BE2C (cell line): ENCODE data around the gene NFIX.

Experiments used
- DNase-seq: peaks from one replicate; pipeline ENCODE4 v3.0.0-alpha.2; 2020
- H3K27me3 ChIP-seq: fragments of 250-450 bp; sonication (Bioruptor Pico); 2 replicates; pipeline ENCODE4 v1.5.1; 2020; ENCODE audit warnings: mild to moderate bottlenecking
- H3K36me3 ChIP-seq: fragments of 250-450 bp; sonication (Bioruptor Pico); 2 replicates; pipeline ENCODE4 v1.5.1; 2020; ENCODE audit warnings: mild to moderate bottlenecking
- H3K4me1 ChIP-seq: fragments of 250-450 bp; sonication (Bioruptor Pico); 2 replicates; pipeline ENCODE4 v1.5.1; 2020
- H3K4me3 ChIP-seq: 2 replicates; pipeline ENCODE4 v1.5.1; 2011; ENCODE audit warnings: low read depth, low read length
- H3K9me3 ChIP-seq: fragments of 250-450 bp; sonication (Bioruptor Pico); 2 replicates; pipeline ENCODE4 v1.5.1; 2020
- TF ChIP-seq, protein P1 (sequence below): IDR thresholded peaks from 2 replicates; pipeline ENCODE4 v1.5.1; 2012; ENCODE audit warnings: mild to moderate bottlenecking, low read depth, low read length

NFIX gene

DNA sequence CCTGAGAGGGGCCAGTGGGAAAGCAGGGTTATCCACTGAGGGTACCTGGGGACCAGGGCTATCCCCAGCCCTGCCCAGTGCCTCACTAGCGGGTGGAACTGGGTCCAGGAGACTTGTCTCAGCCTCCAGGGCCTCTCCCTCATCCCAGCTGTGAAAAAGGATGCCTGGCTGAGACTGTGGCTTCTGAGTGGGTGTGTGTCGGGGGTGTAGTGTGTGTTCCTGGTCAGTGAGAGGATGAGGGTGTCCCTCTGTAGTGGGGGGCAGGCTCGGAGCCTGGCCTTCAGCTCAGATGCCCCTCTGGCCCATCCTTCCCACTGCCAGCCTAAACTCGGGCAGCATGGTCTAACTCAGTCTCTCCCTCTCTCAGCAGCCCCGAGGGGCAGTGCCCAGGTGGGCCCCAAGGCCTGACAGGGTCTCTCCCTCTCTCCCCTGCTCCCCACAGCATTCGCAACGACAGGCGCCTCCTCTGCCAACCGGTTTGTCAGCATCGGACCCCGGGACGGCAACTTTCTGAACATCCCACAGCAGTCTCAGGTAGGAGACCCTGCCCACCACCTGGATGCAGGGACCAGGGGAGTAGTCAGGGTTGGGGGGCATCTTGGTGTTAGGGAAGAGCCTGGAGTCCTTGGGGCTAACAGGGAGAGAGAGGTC, 94.7 kb downstream of the NFIX start:
- TF ChIP-seq, protein P1, sequence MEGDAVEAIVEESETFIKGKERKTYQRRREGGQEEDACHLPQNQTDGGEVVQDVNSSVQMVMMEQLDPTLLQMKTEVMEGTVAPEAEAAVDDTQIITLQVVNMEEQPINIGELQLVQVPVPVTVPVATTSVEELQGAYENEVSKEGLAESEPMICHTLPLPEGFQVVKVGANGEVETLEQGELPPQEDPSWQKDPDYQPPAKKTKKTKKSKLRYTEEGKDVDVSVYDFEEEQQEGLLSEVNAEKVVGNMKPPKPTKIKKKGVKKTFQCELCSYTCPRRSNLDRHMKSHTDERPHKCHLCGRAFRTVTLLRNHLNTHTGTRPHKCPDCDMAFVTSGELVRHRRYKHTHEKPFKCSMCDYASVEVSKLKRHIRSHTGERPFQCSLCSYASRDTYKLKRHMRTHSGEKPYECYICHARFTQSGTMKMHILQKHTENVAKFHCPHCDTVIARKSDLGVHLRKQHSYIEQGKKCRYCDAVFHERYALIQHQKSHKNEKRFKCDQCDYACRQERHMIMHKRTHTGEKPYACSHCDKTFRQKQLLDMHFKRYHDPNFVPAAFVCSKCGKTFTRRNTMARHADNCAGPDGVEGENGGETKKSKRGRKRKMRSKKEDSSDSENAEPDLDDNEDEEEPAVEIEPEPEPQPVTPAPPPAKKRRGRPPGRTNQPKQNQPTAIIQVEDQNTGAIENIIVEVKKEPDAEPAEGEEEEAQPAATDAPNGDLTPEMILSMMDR = no peak
- no peaks in the 10 kb centered on the region for H3K27me3 ChIP-seq

DNA sequence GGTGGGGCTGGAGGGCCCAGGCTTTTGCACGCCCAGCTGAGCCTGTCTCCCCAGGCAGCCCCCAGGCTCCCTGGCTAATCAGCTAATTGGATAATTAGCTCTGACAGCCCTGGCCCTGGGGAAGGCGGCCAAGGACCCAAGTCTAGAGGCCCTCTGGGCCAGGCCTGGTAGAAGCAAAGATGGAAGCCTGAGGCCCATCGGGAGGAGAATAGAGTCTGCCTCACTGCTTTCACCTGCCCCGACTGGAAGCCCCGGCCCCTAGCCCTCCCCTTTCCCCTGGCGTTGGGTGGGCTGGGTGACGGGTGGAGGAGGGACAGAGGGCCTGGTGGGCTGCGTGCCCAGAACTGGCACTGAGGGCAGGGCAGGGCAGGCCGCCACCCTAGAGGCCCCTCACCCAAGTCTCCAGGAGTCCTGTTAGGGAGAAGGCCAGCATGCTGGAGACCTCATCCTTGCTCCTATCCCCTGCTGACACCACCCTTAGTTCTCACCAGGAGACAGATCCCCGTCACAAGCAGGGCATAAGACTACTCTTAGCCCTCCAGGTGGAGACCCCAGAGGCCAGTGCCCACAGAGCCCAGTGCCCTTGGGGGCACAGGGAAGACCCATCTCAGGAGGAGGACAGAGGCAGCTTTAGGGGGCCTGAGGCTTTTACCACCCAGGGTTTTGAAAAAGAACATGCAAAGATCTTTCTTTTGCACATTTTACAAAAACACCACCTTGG, 95.4 kb downstream of the NFIX start:
- Histone ChIP-seq H3K27me3 (no peaks in the 10 kb centered on the region), H3K36me3 (no peaks in the 10 kb centered on the region), H3K9me3 (no peaks in the 10 kb centered on the region), H3K4me3 (no peak overlapping the region), H3K4me1 (peaks cover 44% of the 10 kb centered on the region)
- DNase-seq = peak; percentile 77
- TF ChIP-seq, protein P1 = no peak

More for the DNA sequence above, 94.7 kb downstream of the NFIX start:
- no peak for DNase-seq
- Histone ChIP-seq H3K4me1 (peaks cover 40% of the 10 kb centered on the region), H3K9me3 (no peaks in the 10 kb centered on the region), H3K36me3 (no peaks in the 10 kb centered on the region), H3K4me3 (no peak overlapping the region)

DNA sequence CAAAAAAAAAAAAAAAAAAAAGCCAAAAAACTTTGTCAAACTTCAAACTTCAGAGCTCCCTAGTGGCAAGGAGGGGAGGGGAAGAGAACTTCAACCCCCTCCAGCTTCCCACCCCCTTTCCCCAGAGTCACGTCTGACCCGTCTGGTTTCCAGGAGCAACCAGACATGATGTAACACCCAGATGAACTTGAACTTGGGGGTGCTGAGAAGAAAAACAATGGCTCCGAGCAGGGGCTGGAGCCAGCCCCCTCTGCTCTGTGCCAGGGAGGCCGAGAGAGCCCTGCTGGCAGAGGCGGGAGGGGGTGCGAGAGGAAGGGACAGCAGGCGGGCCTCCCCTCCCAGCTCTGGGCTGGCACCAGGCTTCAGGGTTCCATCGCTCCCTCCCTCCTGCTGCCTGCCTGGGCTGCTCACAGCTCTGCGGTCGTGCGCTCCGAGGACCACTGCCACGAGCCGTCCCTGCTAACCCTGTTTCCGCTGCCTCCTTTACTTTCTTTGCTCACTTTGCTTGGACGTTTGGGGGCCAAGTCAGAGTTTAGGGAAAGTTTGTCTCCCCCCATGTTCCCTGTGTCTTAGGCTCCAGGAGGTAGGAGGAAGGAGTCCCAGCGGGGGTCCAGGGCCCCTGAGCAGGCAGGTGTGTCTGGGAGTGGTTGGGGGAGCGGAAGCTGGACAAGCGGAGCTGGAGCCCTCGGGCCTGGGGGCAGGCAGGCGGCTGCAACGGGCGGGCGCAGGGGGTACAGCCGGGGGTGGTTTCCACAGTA, 96.3 kb downstream of the NFIX start:
- Histone ChIP-seq H3K36me3 (no peaks in the 10 kb centered on the region), H3K27me3 (no peaks in the 10 kb centered on the region), H3K4me3 (peak overlapping the region; percentile 20), H3K4me1 (peaks cover 49% of the 10 kb centered on the region), H3K9me3 (no peaks in the 10 kb centered on the region)
- DNase-seq = peak; percentile 59
- TF ChIP-seq, protein P1 = no peak

DNA sequence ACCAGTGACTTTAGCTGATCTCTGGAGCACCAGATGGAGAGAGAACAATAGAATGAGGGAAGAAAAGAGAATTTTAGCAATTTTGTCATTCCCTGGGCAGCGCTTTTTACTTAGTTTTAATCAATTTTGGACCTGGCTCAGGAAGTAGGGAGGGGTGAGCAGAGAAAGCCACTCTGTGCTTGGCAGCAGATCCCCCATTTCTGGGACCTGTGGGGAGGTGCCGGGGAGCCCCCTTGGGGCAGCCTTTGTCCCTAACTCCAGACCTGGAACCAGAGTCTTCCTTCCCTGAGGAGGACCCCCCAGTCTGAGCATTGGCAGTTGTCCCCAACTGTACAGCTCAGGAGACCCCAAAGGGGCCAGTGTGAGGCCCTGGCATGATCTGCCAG, 96.9 kb downstream of the NFIX start:
- Histone ChIP-seq H3K9me3 (no peaks in the 10 kb centered on the region), H3K4me3 (0 out of 2 replicates have a peak overlapping the region, but pooled peaks have one; percentile 20), H3K36me3 (no peaks in the 10 kb centered on the region), H3K4me1 (peaks cover 49% of the 10 kb centered on the region), H3K27me3 (no peaks in the 10 kb centered on the region)
- TF ChIP-seq, protein P1 = no peak
- no peak for DNase-seq

DNA sequence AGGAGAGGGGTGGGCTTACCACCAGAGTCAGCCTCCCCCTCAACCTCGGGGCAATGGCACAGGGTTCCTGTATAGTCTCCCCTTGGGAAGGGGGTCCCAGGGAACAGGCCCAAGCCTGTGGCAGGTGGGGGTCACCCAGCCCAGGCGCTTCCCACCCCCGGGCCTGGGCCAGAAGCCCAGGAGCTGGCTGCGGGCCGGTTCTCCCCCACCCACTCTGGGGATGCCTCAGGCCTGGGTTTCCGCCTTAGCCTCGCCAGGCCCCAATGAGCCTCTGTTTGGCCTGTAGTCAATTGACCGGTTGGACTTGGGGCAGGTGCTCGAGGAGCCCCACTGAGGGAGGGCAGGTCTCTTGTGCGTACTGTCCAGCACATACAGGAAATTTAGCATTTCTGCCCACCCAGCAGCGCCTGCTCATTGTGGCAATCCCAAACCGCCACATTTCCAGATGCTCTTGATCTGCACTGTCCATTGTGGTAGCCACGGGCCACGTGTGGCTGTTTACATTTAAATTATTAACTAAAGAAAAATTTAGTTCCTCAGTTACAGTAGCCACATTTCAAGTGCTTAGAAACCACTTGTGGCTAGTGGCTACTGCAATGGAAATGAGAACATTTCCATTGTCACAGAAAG, 97.4 kb downstream of the NFIX start:
- Histone ChIP-seq H3K9me3 (no peaks in the 10 kb centered on the region), H3K36me3 (no peaks in the 10 kb centered on the region), H3K4me1 (peaks cover 49% of the 10 kb centered on the region), H3K4me3 (no peak overlapping the region), H3K27me3 (no peaks in the 10 kb centered on the region)
- DNase-seq = no peak
- TF ChIP-seq, protein P1 = no peak
